Measurements from ENCODE around the gene GOLT1A.

GRCh38 chr1:204177133-204177532 is 36.7 kb downstream of the GOLT1A start:
- TF ChIP-seq JUNB (IDR thresholded peaks at IDR 0.05) = no peak
- no peak for TF ChIP-seq MTA3 (IDR thresholded peaks at IDR 0.05; ENCODE audit: borderline replicate concordance, low read length)
